Measurements from ENCODE around the gene SPDYE2B.
"Not testable (repeated sequence)": the region's sequence is repeated elsewhere in the genome, so short reads cannot be mapped to it uniquely, and the experiment has no call there.

The SPDYE2B gene

GRCh38 chr7:102649924-102650323 lies at the start of gene SPDYE2B:
Gene SPDYE2B (plus strand): TSS chr7:102650319. CDS start chr7:102652349, 2,030 bp downstream.
- H3K4me1 Mint-ChIP-seq; H3K4me3 Mint-ChIP-seq; H3K9me3 Mint-ChIP-seq; DNase-seq (ENCODE audit: low spot score in 2 of 2); H3K36me3 Mint-ChIP-seq; ATAC-seq; H3K27ac Mint-ChIP-seq: not testable (repeated sequence)

- not testable (repeated sequence) for H3K27ac Mint-ChIP-seq; H3K4me1 Mint-ChIP-seq; H3K4me3 Mint-ChIP-seq; H3K9me3 Mint-ChIP-seq; H3K36me3 Mint-ChIP-seq; DNase-seq (ENCODE audit: low spot score in 2 of 2)
- ATAC-seq: peak; percentile 24
These were observed 47.8 kb upstream of the SPDYE2B start for GRCh38 chr7:102602317-102602716.

- H3K36me3 Mint-ChIP-seq, H3K27ac Mint-ChIP-seq: not testable (repeated sequence)
These were observed 45.5 kb upstream of the SPDYE2B start for GRCh38 chr7:102604431-102605145.

GRCh38 chr7:102606848-102607247 lies 43.3 kb upstream of the SPDYE2B start:
- not testable (repeated sequence) for H3K9me3 Mint-ChIP-seq; H3K4me1 Mint-ChIP-seq; H3K36me3 Mint-ChIP-seq; H3K4me3 Mint-ChIP-seq; H3K27ac Mint-ChIP-seq; ATAC-seq; DNase-seq (ENCODE audit: low spot score in 2 of 2)

More at GRCh38 chr7:102604431-102605145, 45.5 kb upstream of the SPDYE2B start:
- ATAC-seq: peak; percentile 6
- DNase-seq (ENCODE audit: low spot score in 2 of 2); H3K9me3 Mint-ChIP-seq; H3K4me1 Mint-ChIP-seq; H3K4me3 Mint-ChIP-seq: not testable (repeated sequence)

GRCh38 chr7:102609734-102610133 lies 40.4 kb upstream of the SPDYE2B start:
- H3K4me3 Mint-ChIP-seq, H3K36me3 Mint-ChIP-seq, ATAC-seq, H3K4me1 Mint-ChIP-seq, H3K9me3 Mint-ChIP-seq, H3K27ac Mint-ChIP-seq: not testable (repeated sequence)
- DNase-seq (ENCODE audit: low spot score in 2 of 2): peak in 1 of 2 donors; percentile 48

GRCh38 chr7:102610441-102610840 lies 39.7 kb upstream of the SPDYE2B start:
- not testable (repeated sequence) for ATAC-seq, H3K4me1 Mint-ChIP-seq, H3K9me3 Mint-ChIP-seq, H3K36me3 Mint-ChIP-seq, H3K27ac Mint-ChIP-seq, H3K4me3 Mint-ChIP-seq
- peak in 1 of 2 donors; percentile 54 for DNase-seq (ENCODE audit: low spot score in 2 of 2)

GRCh38 chr7:102611013-102611674 lies 39.0 kb upstream of the SPDYE2B start:
- ATAC-seq: peak; percentile 62
- not testable (repeated sequence) for H3K27ac Mint-ChIP-seq; H3K4me1 Mint-ChIP-seq; H3K36me3 Mint-ChIP-seq; H3K4me3 Mint-ChIP-seq; DNase-seq (ENCODE audit: low spot score in 2 of 2); H3K9me3 Mint-ChIP-seq

GRCh38 chr7:102611675-102612325 lies 38.3 kb upstream of the SPDYE2B start:
- H3K4me3 Mint-ChIP-seq, ATAC-seq: not testable (repeated sequence)

GRCh38 chr7:102613575-102614345 lies 36.4 kb upstream of the SPDYE2B start:
- H3K9me3 Mint-ChIP-seq, H3K36me3 Mint-ChIP-seq, H3K4me3 Mint-ChIP-seq, H3K4me1 Mint-ChIP-seq, ATAC-seq, H3K27ac Mint-ChIP-seq: not testable (repeated sequence)
- peak in 1 of 2 donors; percentile 55 for DNase-seq (ENCODE audit: low spot score in 2 of 2)

More at GRCh38 chr7:102611675-102612325, 38.3 kb upstream of the SPDYE2B start:
- H3K36me3 Mint-ChIP-seq, H3K9me3 Mint-ChIP-seq, H3K4me1 Mint-ChIP-seq, H3K27ac Mint-ChIP-seq: not testable (repeated sequence)
- peak in 1 of 2 donors; percentile 53 for DNase-seq (ENCODE audit: low spot score in 2 of 2)

GRCh38 chr7:102614346-102614697 lies 35.8 kb upstream of the SPDYE2B start:
- H3K27ac Mint-ChIP-seq, H3K36me3 Mint-ChIP-seq, H3K9me3 Mint-ChIP-seq: not testable (repeated sequence)

GRCh38 chr7:102614873-102615272 lies 35.2 kb upstream of the SPDYE2B start:
- not testable (repeated sequence) for H3K4me1 Mint-ChIP-seq; H3K9me3 Mint-ChIP-seq; H3K36me3 Mint-ChIP-seq; DNase-seq (ENCODE audit: low spot score in 2 of 2); H3K27ac Mint-ChIP-seq; H3K4me3 Mint-ChIP-seq; ATAC-seq

More at GRCh38 chr7:102614346-102614697, 35.8 kb upstream of the SPDYE2B start:
- H3K4me3 Mint-ChIP-seq; ATAC-seq; DNase-seq (ENCODE audit: low spot score in 2 of 2); H3K4me1 Mint-ChIP-seq: not testable (repeated sequence)

GRCh38 chr7:102615930-102616329 lies 34.2 kb upstream of the SPDYE2B start:
- H3K4me1 Mint-ChIP-seq; H3K27ac Mint-ChIP-seq; H3K4me3 Mint-ChIP-seq; H3K9me3 Mint-ChIP-seq; DNase-seq (ENCODE audit: low spot score in 2 of 2); H3K36me3 Mint-ChIP-seq: not testable (repeated sequence)
- peak; percentile 3 for ATAC-seq

- H3K9me3 Mint-ChIP-seq, H3K4me3 Mint-ChIP-seq, H3K27ac Mint-ChIP-seq, H3K4me1 Mint-ChIP-seq, H3K36me3 Mint-ChIP-seq: not testable (repeated sequence)
- DNase-seq (ENCODE audit: low spot score in 2 of 2): peak in 1 of 2 donors; percentile 85
- peak; percentile 92 for ATAC-seq
These were observed 33.5 kb upstream of the SPDYE2B start, which contains the start of gene RASA4 for GRCh38 chr7:102616507-102617125. Gene RASA4 (minus strand): TSS chr7:102616756. CDS start chr7:102616689, 67 bp downstream.

GRCh38 chr7:102618122-102618521 lies 32.0 kb upstream of the SPDYE2B start:
- not testable (repeated sequence) for ATAC-seq, H3K36me3 Mint-ChIP-seq, H3K9me3 Mint-ChIP-seq, H3K4me1 Mint-ChIP-seq, H3K4me3 Mint-ChIP-seq, H3K27ac Mint-ChIP-seq
- DNase-seq (ENCODE audit: low spot score in 2 of 2): peak in 1 of 2 donors; percentile 47

All from stimulated activated effector memory CD8-positive, alpha-beta T cell treated with anti-CD3 and anti-CD28 coated beads, Interleukin-12 subunit alpha, Interleukin-12 subunit beta, amount 100 ng/mL, for 72 hours (primary cell).